Measurements from ENCODE around the gene VRK2.
"Not testable (repeated sequence)": the region's sequence is repeated elsewhere in the genome, so short reads cannot be mapped to it uniquely, and the experiment has no call there.

DNA sequence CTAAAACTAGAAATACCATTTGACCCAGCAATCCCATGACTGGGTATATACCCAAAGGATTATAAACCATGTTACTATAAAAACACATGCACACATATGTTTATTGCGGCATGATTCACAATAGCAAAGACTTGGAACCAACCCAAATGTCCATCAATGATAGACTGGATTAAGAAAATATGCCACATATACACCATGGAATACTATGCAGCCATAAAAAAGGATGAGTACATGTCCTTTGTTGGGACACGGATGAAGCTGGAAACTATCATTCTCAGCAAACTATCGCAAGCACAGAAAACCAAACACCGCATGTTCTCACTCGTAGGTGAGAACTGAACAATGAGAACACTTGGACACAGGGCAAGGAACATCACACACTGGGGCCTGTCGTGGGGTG, 140.4 kb downstream of the VRK2 start:
- TF ChIP-seq CTCF (conservative IDR thresholded peaks at IDR 0.05; ENCODE audit: low read depth, low read length); EZH2 (IDR thresholded peaks at IDR 0.05; ENCODE audit: low read length, unreplicated experiment): not testable (repeated sequence)
